ENCODE results near the gene ADGRB2.

The ADGRB2 gene

GRCh38 chr1:31761883-31762282, 2.3 kb downstream of the ADGRB2 start:
- DNase-seq, result no peak

- DNase-seq, result no peak
These were observed 3.4 kb downstream of the ADGRB2 start for GRCh38 chr1:31760471-31761470.

- no peak for DNase-seq
These were observed 4.7 kb downstream of the ADGRB2 start for GRCh38 chr1:31759298-31760023.

GRCh38 chr1:31758823-31759222, 5.3 kb downstream of the ADGRB2 start:
- DNase-seq, result no peak

- DNase-seq, result no peak
These were observed 6.2 kb downstream of the ADGRB2 start for GRCh38 chr1:31757989-31758388.

GRCh38 chr1:31757204-31757679, 6.9 kb downstream of the ADGRB2 start:
- no peak for DNase-seq

- DNase-seq, result no peak
These were observed 7.6 kb downstream of the ADGRB2 start for GRCh38 chr1:31756578-31756977.

GRCh38 chr1:31755850-31756492, 8.2 kb downstream of the ADGRB2 start:
- no peak for DNase-seq

- no peak for DNase-seq
These were observed 8.9 kb downstream of the ADGRB2 start for GRCh38 chr1:31755197-31755611.

- DNase-seq, result no peak
These were observed 9.7 kb downstream of the ADGRB2 start for GRCh38 chr1:31754397-31754796.

- DNase-seq, result no peak
These were observed 10.3 kb downstream of the ADGRB2 start for GRCh38 chr1:31753707-31754349.

GRCh38 chr1:31752952-31753475, 11.1 kb downstream of the ADGRB2 start:
- no peak for DNase-seq

GRCh38 chr1:31752258-31752657, 11.9 kb downstream of the ADGRB2 start:
- no peak for DNase-seq

GRCh38 chr1:31751822-31752241, 12.3 kb downstream of the ADGRB2 start:
- DNase-seq, result no peak

- no peak for DNase-seq
These were observed 13.2 kb downstream of the ADGRB2 start for GRCh38 chr1:31750858-31751510.

- DNase-seq, result no peak
These were observed 14.1 kb downstream of the ADGRB2 start for GRCh38 chr1:31749785-31750735.

- no peak for DNase-seq
These were observed 15.8 kb downstream of the ADGRB2 start for GRCh38 chr1:31748365-31748764.

GRCh38 chr1:31747304-31747703, 16.8 kb downstream of the ADGRB2 start:
- no peak for DNase-seq

- no peak for DNase-seq
These were observed 17.5 kb downstream of the ADGRB2 start for GRCh38 chr1:31746687-31747086.

GRCh38 chr1:31745946-31746670, 18.0 kb downstream of the ADGRB2 start:
- DNase-seq, result no peak
